ENCODE data around the gene GAPDHS. TPM values are rescaled to one million over a fixed set of nuclear protein-coding genes. Genes with fewer than 3 reads are reported as not detected.

Gene GAPDHS
- total RNA-seq, 4 donors from 2014 or later, result not detected

DNA sequence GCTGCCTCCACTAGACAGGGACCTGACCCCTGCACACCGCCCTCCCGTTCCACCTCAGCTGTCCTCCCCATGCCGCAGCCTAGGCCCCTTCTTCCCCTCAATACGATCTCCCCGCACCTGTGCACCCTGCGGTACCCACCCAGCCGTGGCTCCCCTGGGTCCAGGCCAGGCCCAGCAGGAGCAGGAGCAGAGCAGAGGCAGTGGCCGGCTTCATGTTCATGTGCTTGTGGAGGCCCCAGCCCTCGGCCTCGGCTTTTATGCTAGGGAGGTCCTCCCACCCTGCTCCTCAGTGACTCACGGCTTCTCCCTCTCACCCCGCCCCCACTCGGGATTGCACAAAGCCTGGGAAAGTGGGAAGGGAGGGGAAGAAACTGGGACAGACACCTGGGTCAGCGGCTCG lies 31.6 kb upstream of the GAPDHS start:
- DNase-seq (ENCODE audit: extremely low spot score), result no peak
- peaks cover 0 to 45% (median 0%) of the 10 kb centered on the region in 4 donors for H3K27me3 ChIP-seq
- H3K4me1 ChIP-seq, result no peaks in the 10 kb centered on the region
- no peak overlapping the region for H3K27ac ChIP-seq (replicated peaks in 1 of 4)
- WGBS, result 79% methylated on average over 15 of the region's 15 CpGs
- no peak overlapping the region for H3K4me3 ChIP-seq
- no peaks in the 10 kb centered on the region for H3K9me3 ChIP-seq
- TF ChIP-seq POLR2AphosphoS5 (IDR thresholded peaks at IDR 0.05) (no peak), POLR2A (IDR thresholded peaks at IDR 0.05; ENCODE audit: low read depth) (no peak), EP300 (IDR thresholded peaks at IDR 0.05) (no peak)
- TF ChIP-seq, protein P1, sequence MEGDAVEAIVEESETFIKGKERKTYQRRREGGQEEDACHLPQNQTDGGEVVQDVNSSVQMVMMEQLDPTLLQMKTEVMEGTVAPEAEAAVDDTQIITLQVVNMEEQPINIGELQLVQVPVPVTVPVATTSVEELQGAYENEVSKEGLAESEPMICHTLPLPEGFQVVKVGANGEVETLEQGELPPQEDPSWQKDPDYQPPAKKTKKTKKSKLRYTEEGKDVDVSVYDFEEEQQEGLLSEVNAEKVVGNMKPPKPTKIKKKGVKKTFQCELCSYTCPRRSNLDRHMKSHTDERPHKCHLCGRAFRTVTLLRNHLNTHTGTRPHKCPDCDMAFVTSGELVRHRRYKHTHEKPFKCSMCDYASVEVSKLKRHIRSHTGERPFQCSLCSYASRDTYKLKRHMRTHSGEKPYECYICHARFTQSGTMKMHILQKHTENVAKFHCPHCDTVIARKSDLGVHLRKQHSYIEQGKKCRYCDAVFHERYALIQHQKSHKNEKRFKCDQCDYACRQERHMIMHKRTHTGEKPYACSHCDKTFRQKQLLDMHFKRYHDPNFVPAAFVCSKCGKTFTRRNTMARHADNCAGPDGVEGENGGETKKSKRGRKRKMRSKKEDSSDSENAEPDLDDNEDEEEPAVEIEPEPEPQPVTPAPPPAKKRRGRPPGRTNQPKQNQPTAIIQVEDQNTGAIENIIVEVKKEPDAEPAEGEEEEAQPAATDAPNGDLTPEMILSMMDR (IDR thresholded peaks at IDR 0.05), result no peak
- no peaks in the 10 kb centered on the region for H3K36me3 ChIP-seq
- intact Hi-C loops (cut with DNase I), result no loop called here

DNA sequence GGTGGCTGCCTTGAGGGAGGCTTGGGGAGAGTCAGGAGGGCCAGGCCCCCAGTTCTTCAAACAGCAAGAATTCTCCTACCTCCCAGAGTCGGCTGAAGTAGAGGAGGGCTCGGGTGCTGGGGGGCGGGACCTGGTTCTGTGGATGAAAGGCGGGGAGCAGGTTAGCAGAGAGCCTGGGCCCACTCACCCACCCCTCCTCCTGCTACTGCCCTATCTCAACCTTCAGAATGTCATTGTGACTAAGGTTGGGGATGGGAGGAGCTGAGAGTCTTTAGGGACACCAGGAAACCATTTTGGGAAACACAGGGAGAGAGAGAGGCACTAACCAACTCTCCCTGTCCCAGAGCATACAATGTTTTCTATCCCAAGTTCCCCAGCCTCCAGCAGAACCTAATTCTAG lies 30.5 kb upstream of the GAPDHS start:
- no peak for DNase-seq (ENCODE audit: extremely low spot score)
- Histone ChIP-seq H3K4me3 (no peak overlapping the region), H3K27me3 (peaks cover 0 to 53% (median 0%) of the 10 kb centered on the region in 4 donors), H3K27ac (replicated peaks in 1 of 4) (no peak overlapping the region), H3K36me3 (no peaks in the 10 kb centered on the region), H3K9me3 (no peaks in the 10 kb centered on the region), H3K4me1 (no peaks in the 10 kb centered on the region)
- TF ChIP-seq POLR2AphosphoS5 (IDR thresholded peaks at IDR 0.05) (no peak), POLR2A (IDR thresholded peaks at IDR 0.05; ENCODE audit: low read depth) (no peak), EP300 (IDR thresholded peaks at IDR 0.05) (no peak)
- TF ChIP-seq, protein P1 (IDR thresholded peaks at IDR 0.05), result no peak
- intact Hi-C loops (cut with DNase I), result no loop called here
- WGBS, result 70% methylated on average over 4 of the region's 4 CpGs

DNA sequence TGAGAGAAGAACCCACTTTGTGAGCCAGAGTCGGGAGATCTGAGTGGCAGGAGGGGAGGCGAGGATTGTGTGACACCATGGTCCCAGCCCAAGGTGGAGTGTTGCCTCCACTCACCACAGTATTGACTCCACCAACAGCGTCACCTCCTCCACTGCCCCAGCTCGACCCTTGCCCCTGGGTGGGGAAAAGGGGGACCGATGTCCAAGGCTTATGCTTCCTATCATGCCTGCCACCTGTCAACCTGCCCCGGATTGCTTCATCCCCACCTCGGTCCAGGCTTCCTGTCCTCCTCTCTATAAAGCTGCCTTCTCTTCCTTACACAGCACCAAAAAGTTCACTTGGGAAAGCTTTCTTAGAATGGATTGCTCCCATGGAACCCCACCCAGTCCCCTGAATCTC lies 27.2 kb upstream of the GAPDHS start:
- Histone ChIP-seq H3K27me3 (peaks cover 0 to 74% (median 9%) of the 10 kb centered on the region in 4 donors), H3K36me3 (no peaks in the 10 kb centered on the region), H3K4me3 (no peak overlapping the region), H3K27ac (replicated peaks in 1 of 4) (no peak overlapping the region), H3K4me1 (peaks cover 0 to 18% (median 14%) of the 10 kb centered on the region in 4 donors), H3K9me3 (no peaks in the 10 kb centered on the region)
- DNase-seq (ENCODE audit: extremely low spot score), result no peak
- intact Hi-C loops (cut with DNase I), result no loop called here
- no peak for TF ChIP-seq POLR2AphosphoS5 (IDR thresholded peaks at IDR 0.05)
- TF ChIP-seq, protein P1 (IDR thresholded peaks at IDR 0.05), result no peak
- TF ChIP-seq EP300 (IDR thresholded peaks at IDR 0.05), result no peak
- no peak for TF ChIP-seq POLR2A (IDR thresholded peaks at IDR 0.05; ENCODE audit: low read depth)
- 73% methylated on average over 7 of the region's 7 CpGs for WGBS

DNA sequence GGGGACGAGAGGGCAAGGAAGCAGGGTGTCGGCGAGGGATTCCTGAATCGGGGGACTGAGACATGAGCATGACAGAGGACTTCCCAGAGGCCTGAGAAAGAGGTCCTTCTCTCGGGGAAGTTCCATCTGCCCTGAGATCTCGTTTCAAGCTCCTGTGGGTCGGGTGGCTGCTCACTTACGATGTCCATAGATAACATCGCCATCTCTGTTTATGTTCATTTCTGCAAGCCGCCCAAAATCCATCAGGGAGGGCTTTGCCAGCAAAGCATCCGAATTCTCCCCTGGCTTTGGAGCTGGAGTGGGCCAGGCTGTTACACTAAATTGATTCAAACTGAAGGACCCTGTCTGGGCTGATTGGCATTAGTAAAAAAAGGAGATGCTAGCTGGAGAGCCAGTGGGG lies 25.7 kb upstream of the GAPDHS start:
- Histone ChIP-seq H3K4me1 (peaks cover 0 to 18% (median 14%) of the 10 kb centered on the region in 4 donors), H3K27ac (replicated peaks in 1 of 4) (no peak overlapping the region), H3K36me3 (no peaks in the 10 kb centered on the region), H3K9me3 (no peaks in the 10 kb centered on the region), H3K4me3 (no peak overlapping the region), H3K27me3 (peaks cover 0 to 77% (median 12%) of the 10 kb centered on the region in 4 donors)
- intact Hi-C loops (cut with DNase I), result no loop called here
- WGBS, result 77% methylated on average over 11 of the region's 11 CpGs
- TF ChIP-seq, protein P1 (IDR thresholded peaks at IDR 0.05), result no peak
- TF ChIP-seq EP300 (IDR thresholded peaks at IDR 0.05), result no peak
- no peak for TF ChIP-seq POLR2AphosphoS5 (IDR thresholded peaks at IDR 0.05)
- DNase-seq (ENCODE audit: extremely low spot score), result no peak

DNA sequence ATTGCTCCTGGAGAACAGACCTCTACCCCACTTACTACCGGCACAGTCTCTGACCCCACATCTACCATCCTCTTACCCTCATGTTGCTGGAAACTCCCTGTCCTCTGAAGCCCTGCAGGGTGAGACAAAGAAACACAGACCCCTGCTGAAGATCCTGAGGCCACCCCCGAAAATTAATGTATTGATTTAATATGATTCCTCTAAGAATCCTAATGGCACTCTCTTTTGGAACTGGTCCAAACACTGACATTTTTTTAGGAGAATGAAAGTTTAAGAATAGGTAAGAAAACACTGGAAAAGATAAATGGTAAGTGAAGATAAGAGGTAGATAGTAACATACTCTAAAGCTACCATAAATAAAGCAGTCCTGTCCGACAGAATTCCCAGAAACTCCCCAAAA lies 25.1 kb upstream of the GAPDHS start:
- no peak for DNase-seq (ENCODE audit: extremely low spot score)
- 94% methylated on average over 3 of the region's 3 CpGs for WGBS
- Histone ChIP-seq H3K9me3 (no peaks in the 10 kb centered on the region), H3K4me1 (peaks cover 0 to 18% (median 14%) of the 10 kb centered on the region in 4 donors), H3K36me3 (no peaks in the 10 kb centered on the region), H3K4me3 (no peak overlapping the region), H3K27ac (replicated peaks in 1 of 4) (no peak overlapping the region), H3K27me3 (peaks cover 0 to 79% (median 12%) of the 10 kb centered on the region in 4 donors)
- intact Hi-C loops (cut with DNase I), result no loop called here
- TF ChIP-seq EP300 (IDR thresholded peaks at IDR 0.05) (no peak), POLR2AphosphoS5 (IDR thresholded peaks at IDR 0.05) (no peak), POLR2A (IDR thresholded peaks at IDR 0.05; ENCODE audit: low read depth) (no peak)
- TF ChIP-seq, protein P1 (IDR thresholded peaks at IDR 0.05), result no peak

Measured in esophagus muscularis mucosa (tissue), 4 donors.